Ovary (tissue), 9 donors: ENCODE measurements around the gene PCSK5. TPM values are rescaled to one million over a fixed set of nuclear protein-coding genes. Genes with fewer than 3 reads are reported as not detected.

Experiments
- DNase-seq, 5 donors: peaks; one replicate each; pipeline ENCODE4 v3.0.0-alpha.2; 2019 to 2020
- H3K27ac ChIP-seq, 2 donors: fragments of 200-600 bp; one replicate each; pipeline versions ENCODE4 v1.5.1 to v1.8.0; 2019 to 2022
- H3K27me3 ChIP-seq: fragments of 200-600 bp; one replicate; pipeline ENCODE4 v1.8.0; 2022
- H3K36me3 ChIP-seq: fragments of 200-600 bp; sonication (generic); one replicate; pipeline ENCODE4 v1.5.1; 2019
- H3K4me1 ChIP-seq: one replicate; pipeline ENCODE4 v1.8.1; 2013; ENCODE audit warnings: mild to moderate bottlenecking, moderate library complexity; ENCODE audit not compliant: insufficient read depth
- H3K4me3 ChIP-seq: fragments of 200-600 bp; sonication (generic); one replicate; pipeline ENCODE4 v1.5.1; 2017
- H3K9me3 ChIP-seq, 2 donors: fragments of 200-600 bp in 1 of 2; sonication (generic) in 1 of 2; one replicate each; pipeline versions ENCODE4 v1.5.1 to v1.8.1; 2013 to 2019; ENCODE audit warnings: mild to moderate bottlenecking in 1 of 2, moderate library complexity in 1 of 2
- CTCF ChIP-seq, 3 donors: fragments of 450-650 bp in 2 of 3; fragments of 200-600 bp in 1 of 3; IDR thresholded peaks; one replicate each; pipeline versions ENCODE4 v1.5.1 to v1.8.0; 2016 to 2022; ENCODE audit warnings: antibody characterized with exemption in 3 of 3, mild to moderate bottlenecking in 1 of 3
- EP300 ChIP-seq: sonication (generic); formaldehyde crosslinking; IDR thresholded peaks from one replicate; pipeline ENCODE4 v1.6.1; 2017; ENCODE audit warnings: antibody characterized with exemption
- POLR2A ChIP-seq: fragments of 450-650 bp; IDR thresholded peaks from one replicate; pipeline ENCODE4 v1.6.1; 2017; ENCODE audit warnings: antibody characterized with exemption, mild to moderate bottlenecking, moderate library complexity
- WGBS, 3 donors: extraction: QIAGEN DNeasy Blood & Tissue Kit in 1 of 3; methylation state at CpG; one replicate each; pipeline versions ENCODE4 v1.1.5 to v1.1.7; 2013 to 2017; 5-methylcytosine and 5-hydroxymethylcytosine counted together
- intact Hi-C, 4 donors: fragments of 100-400 bp; cut with DNase I; formaldehyde crosslinking; loops; one replicate each; pipeline versions ENCODE4 v1.11.0 to v1.15.1; 2022 to 2023
- polyA plus RNA-seq, 2 donors: library from polyadenylated mRNA; stranded (reverse); fragments of 200-250 nt in 1 of 2; fragments of 350-450 nt in 1 of 2; fragmentation: Illumina TruSeq in 1 of 2; extraction: RNeasy Lipid Tissue Mini Kit (QIAGEN cat#74804) in 1 of 2; gene quantifications; one replicate each; pipeline ENCODE4 v1.2.3, GENCODE V29; 2013 to 2014
- total RNA-seq, 7 donors: library from RNA; depleted of rRNA in 2 of 7; stranded (reverse); fragments of >200 nt in 2 of 7; fragmentation: NEBNext Ultra II Directional in 3 of 7; extraction: Animal tissue kit (Norgen Biotek cat#: 25700) in 3 of 7; gene quantifications; one replicate each; pipeline versions ENCODE4 v1.1.0 to v1.2.4, GENCODE V29; 2016 to 2023
- donor health status: DM: no; HTN: no; CAD: no; lungs with moderate emphysema.
- donor health status: DM: no; HTN: no; CAD: no.
- donor health status: Bipolar disorder and iron deficiency.
- donor health status: DM: yes; HTN: yes; CAD: no.
- donor health status: DM: no; HTN: no; CAD: no.
- donor health status: DM: yes; HTN: yes; CAD: no.

Gene PCSK5
- total and polyA plus RNA-seq, 9 donors: 12.7 to 41.8 (median 28.3) TPM

- no peak overlapping the region for H3K4me3 ChIP-seq
- no peaks in the 10 kb centered on the region for H3K36me3 ChIP-seq
- WGBS, 3 donors: 89 to 93% (median 90%) methylated on average over 6 of the region's 6 CpGs
- no peaks in the 10 kb centered on the region for H3K27me3 ChIP-seq
- no peak overlapping the region for H3K27ac ChIP-seq
- no peaks in the 10 kb centered on the region for H3K4me1 ChIP-seq
- TF ChIP-seq POLR2A (no peak), EP300 (no peak), CTCF (IDR thresholded peaks at IDR 0.05) (no peak)
- H3K9me3 ChIP-seq: no peaks in the 10 kb centered on the region
- intact Hi-C loops: no loop called here
- DNase-seq: no peak
These were observed 262.9 kb downstream of the PCSK5 start for GRCh38 chr9:76153339-76153738.

- Histone ChIP-seq H3K4me3 (no peak overlapping the region), H3K9me3 (no peaks in the 10 kb centered on the region), H3K36me3 (no peaks in the 10 kb centered on the region), H3K27me3 (no peaks in the 10 kb centered on the region), H3K27ac (no peak overlapping the region), H3K4me1 (no peaks in the 10 kb centered on the region)
- no peak for DNase-seq
- no peak for TF ChIP-seq CTCF (IDR thresholded peaks at IDR 0.05)
- no peak for TF ChIP-seq EP300
- TF ChIP-seq POLR2A: no peak
- 96% methylated on average over 8 of the region's 8 CpGs for WGBS, 3 donors
- intact Hi-C loops: no loop called here
These were observed 263.6 kb downstream of the PCSK5 start for GRCh38 chr9:76153902-76154629.

GRCh38 chr9:76155361-76155760, 264.9 kb downstream of the PCSK5 start:
- DNase-seq: no peak
- intact Hi-C loops: no loop called here
- Histone ChIP-seq H3K4me3 (no peak overlapping the region), H3K9me3 (no peaks in the 10 kb centered on the region), H3K27ac (no peak overlapping the region), H3K4me1 (no peaks in the 10 kb centered on the region), H3K36me3 (no peaks in the 10 kb centered on the region), H3K27me3 (no peaks in the 10 kb centered on the region)
- TF ChIP-seq CTCF (IDR thresholded peaks at IDR 0.05) (no peak), EP300 (no peak), POLR2A (no peak)
- 91 to 98% (median 93%) methylated on average over 1 of the region's 1 CpG for WGBS, 3 donors

- intact Hi-C loops: no loop called here
These were observed 268.2 kb downstream of the PCSK5 start for GRCh38 chr9:76158713-76159112.

More at GRCh38 chr9:76158713-76159112, 268.2 kb downstream of the PCSK5 start:
- no peak for DNase-seq
- no peak overlapping the region for H3K27ac ChIP-seq
- peaks cover 13% of the 10 kb centered on the region for H3K4me1 ChIP-seq
- H3K4me3 ChIP-seq: no peak overlapping the region
- no peaks in the 10 kb centered on the region for H3K27me3 ChIP-seq
- WGBS, 3 donors: 83 to 97% (median 85%) methylated on average over 7 of the region's 7 CpGs
- H3K36me3 ChIP-seq: no peaks in the 10 kb centered on the region
- H3K9me3 ChIP-seq: no peaks in the 10 kb centered on the region
- TF ChIP-seq CTCF (IDR thresholded peaks at IDR 0.05) (no peak), POLR2A (no peak)
